Breast epithelium (tissue), 4 donors: ENCODE data around the gene MAL. TPM values are rescaled to one million over a fixed set of nuclear protein-coding genes. Genes with fewer than 3 reads are reported as not detected.

Experiments
- DNase-seq, 2 donors: peaks; one replicate each; pipeline ENCODE4 v3.0.0-alpha.2; 2019; ENCODE audit warnings: low spot score in 2 of 2
- H3K27ac ChIP-seq, 2 donors: fragments of 200-600 bp; sonication (generic) in 1 of 2; one replicate each; pipeline ENCODE4 v1.5.1; 2016 to 2019; ENCODE audit warnings: mild to moderate bottlenecking in 1 of 2
- H3K27me3 ChIP-seq, 2 donors: fragments of 200-600 bp; sonication (generic) in 1 of 2; one replicate each; pipeline versions ENCODE4 v1.5.1 to v1.6.0; 2017 to 2019; ENCODE audit warnings: control low read depth in 1 of 2, mild to moderate bottlenecking in 1 of 2
- H3K36me3 ChIP-seq: fragments of 200-600 bp; one replicate; pipeline ENCODE4 v1.5.1; 2019
- H3K4me1 ChIP-seq, 2 donors: fragments of 200-600 bp; sonication (generic); one replicate each; pipeline ENCODE4 v1.5.1; 2016 to 2019; ENCODE audit warnings: control low read depth in 1 of 2
- H3K4me3 ChIP-seq, 3 donors: fragments of 200-600 bp; sonication (generic); 1 replicate in 2 of 3; 2 replicates in 1 of 3; pipeline ENCODE4 v1.5.1; 2016 to 2019; ENCODE audit warnings: mild to moderate bottlenecking in 3 of 3, moderate library complexity in 2 of 3
- H3K9me3 ChIP-seq, 2 donors: fragments of 200-600 bp; sonication (generic) in 1 of 2; one replicate each; pipeline ENCODE4 v1.5.1; 2016 to 2019; ENCODE audit warnings: control low read depth in 1 of 2
- CTCF ChIP-seq, 3 donors: fragments of 450-650 bp; IDR thresholded peaks; one replicate each; pipeline ENCODE4 v1.5.1; 2016 to 2017; ENCODE audit warnings: antibody characterized with exemption in 3 of 3, mild to moderate bottlenecking in 3 of 3, moderate library complexity in 3 of 3
- POLR2A ChIP-seq: fragments of 450-650 bp; IDR thresholded peaks from one replicate; pipeline ENCODE4 v1.6.1; 2016; ENCODE audit warnings: antibody characterized with exemption, mild to moderate bottlenecking, moderate library complexity
- POLR2AphosphoS5 ChIP-seq, 3 donors: sonication (generic); formaldehyde crosslinking; IDR thresholded peaks; one replicate each; pipeline ENCODE4 v1.6.1; 2017; ENCODE audit warnings: antibody characterized with exemption in 3 of 3
- intact Hi-C: fragments of 100-400 bp; cut with DNase I; formaldehyde crosslinking; loops from one replicate; pipeline ENCODE4 v1.15.1; 2023; ENCODE audit warnings: low total_unique reads
- total RNA-seq, 3 donors: library from RNA; depleted of rRNA; stranded (reverse); fragments of >200 nt; gene quantifications; one replicate each; pipeline ENCODE4 v1.1.0, GENCODE V29; 2016

Gene MAL
- total RNA-seq, 3 donors from 2014 or later: 0.32 to 2.3 TPM; not detected in 1

- TF ChIP-seq POLR2AphosphoS5 (IDR thresholded peaks at IDR 0.05) (no peak), POLR2A (no peak), CTCF (IDR thresholded peaks at IDR 0.05) (no peak)
- H3K4me3 ChIP-seq: no peak overlapping the region
- H3K36me3 ChIP-seq: no peaks in the 10 kb centered on the region
- peaks cover 0 to 5% of the 10 kb centered on the region in 2 donors for H3K27me3 ChIP-seq
- intact Hi-C loops: no loop called here
- no peaks in the 10 kb centered on the region for H3K4me1 ChIP-seq
- DNase-seq: peak in 1 of 2 donors; percentile 27
- H3K27ac ChIP-seq: no peak overlapping the region
- H3K9me3 ChIP-seq: no peaks in the 10 kb centered on the region
Observed at GRCh38 chr2:95060446-95061118, 35.1 kb downstream of the MAL start.

GRCh38 chr2:95061119-95061512 is 35.6 kb downstream of the MAL start:
- DNase-seq: no peak
- TF ChIP-seq POLR2AphosphoS5 (IDR thresholded peaks at IDR 0.05): no peak

GRCh38 chr2:95061601-95062183 is 36.2 kb downstream of the MAL start:
- no peak overlapping the region for H3K4me3 ChIP-seq
- H3K27me3 ChIP-seq: no peaks in the 10 kb centered on the region
- no peaks in the 10 kb centered on the region for H3K36me3 ChIP-seq
- no peak overlapping the region for H3K27ac ChIP-seq
- H3K9me3 ChIP-seq: no peaks in the 10 kb centered on the region
- intact Hi-C loops: no loop called here
- no peak for TF ChIP-seq CTCF (IDR thresholded peaks at IDR 0.05)
- TF ChIP-seq POLR2A: no peak
- TF ChIP-seq POLR2AphosphoS5 (IDR thresholded peaks at IDR 0.05): no peak
- no peaks in the 10 kb centered on the region for H3K4me1 ChIP-seq
- DNase-seq: no peak

More at GRCh38 chr2:95061119-95061512, 35.6 kb downstream of the MAL start:
- Histone ChIP-seq H3K36me3 (no peaks in the 10 kb centered on the region), H3K27me3 (peaks cover 0 to under 1% of the 10 kb centered on the region in 2 donors), H3K27ac (no peak overlapping the region), H3K4me3 (no peak overlapping the region), H3K4me1 (no peaks in the 10 kb centered on the region), H3K9me3 (no peaks in the 10 kb centered on the region)
- intact Hi-C loops: no loop called here

GRCh38 chr2:95062242-95063085 is 37.0 kb downstream of the MAL start:
- H3K4me1 ChIP-seq: no peaks in the 10 kb centered on the region
- no peak overlapping the region for H3K27ac ChIP-seq
- TF ChIP-seq POLR2AphosphoS5 (IDR thresholded peaks at IDR 0.05) (no peak), CTCF (IDR thresholded peaks at IDR 0.05) (no peak), POLR2A (no peak)
- H3K27me3 ChIP-seq: no peaks in the 10 kb centered on the region
- intact Hi-C loops: no loop called here
- H3K36me3 ChIP-seq: no peaks in the 10 kb centered on the region
- H3K4me3 ChIP-seq: no peak overlapping the region
- no peaks in the 10 kb centered on the region for H3K9me3 ChIP-seq
- no peak for DNase-seq

GRCh38 chr2:95063086-95063958 is 37.8 kb downstream of the MAL start:
- no peak for TF ChIP-seq POLR2A
- no peak for TF ChIP-seq POLR2AphosphoS5 (IDR thresholded peaks at IDR 0.05)
- no peak for TF ChIP-seq CTCF (IDR thresholded peaks at IDR 0.05)
- no peaks in the 10 kb centered on the region for H3K36me3 ChIP-seq
- no peaks in the 10 kb centered on the region for H3K27me3 ChIP-seq
- intact Hi-C loops: no loop called here
- H3K27ac ChIP-seq: no peak overlapping the region
- no peak overlapping the region for H3K4me3 ChIP-seq
- H3K9me3 ChIP-seq: no peaks in the 10 kb centered on the region
- no peak for DNase-seq
- H3K4me1 ChIP-seq: no peaks in the 10 kb centered on the region
